ENCODE data around the gene TOR4A. TPM values are rescaled to one million over a fixed set of nuclear protein-coding genes. Genes with fewer than 3 reads are reported as not detected.

The TOR4A gene
- total RNA-seq, 6 experiments from 2014 or later: 58.4 to 76.2 (median 62.2) TPM

- no peak for TF ChIP-seq CTCF (IDR thresholded peaks at IDR 0.05)
- no peak overlapping the region for H3K27ac Mint-ChIP-seq
- no peak overlapping the region for H3K4me3 Mint-ChIP-seq
- no peak for DNase-seq
- no peaks in the 10 kb centered on the region for H3K9me3 Mint-ChIP-seq
- H3K36me3 Mint-ChIP-seq (ENCODE audit: low read depth): no peaks in the 10 kb centered on the region
- no peaks in the 10 kb centered on the region for H3K27me3 Mint-ChIP-seq (ENCODE audit: insufficient read depth)
- no peaks in the 10 kb centered on the region for H3K4me1 Mint-ChIP-seq (ENCODE audit: low read depth)
Observed at GRCh38 chr9:137233143-137233980, 44.2 kb upstream of the TOR4A start.

GRCh38 chr9:137234055-137234697, 43.4 kb upstream of the TOR4A start:
- Mint-ChIP-seq H3K36me3 (ENCODE audit: low read depth) (no peaks in the 10 kb centered on the region), H3K4me1 (ENCODE audit: low read depth) (peaks cover 6% of the 10 kb centered on the region), H3K9me3 (no peaks in the 10 kb centered on the region), H3K27ac (no peak overlapping the region), H3K4me3 (no peak overlapping the region), H3K27me3 (ENCODE audit: insufficient read depth) (no peaks in the 10 kb centered on the region)
- TF ChIP-seq CTCF (IDR thresholded peaks at IDR 0.05): no peak
- DNase-seq: no peak

- peaks cover 7% of the 10 kb centered on the region for H3K4me1 Mint-ChIP-seq (ENCODE audit: low read depth)
- no peak for TF ChIP-seq CTCF (IDR thresholded peaks at IDR 0.05)
- no peaks in the 10 kb centered on the region for H3K9me3 Mint-ChIP-seq
- no peak for DNase-seq
- no peaks in the 10 kb centered on the region for H3K36me3 Mint-ChIP-seq (ENCODE audit: low read depth)
- H3K27me3 Mint-ChIP-seq (ENCODE audit: insufficient read depth): no peaks in the 10 kb centered on the region; the same call in 1 of the 2 replicates
- H3K27ac Mint-ChIP-seq: no peak overlapping the region
- no peak overlapping the region for H3K4me3 Mint-ChIP-seq
Observed at GRCh38 chr9:137234758-137235423, 42.6 kb upstream of the TOR4A start.

GRCh38 chr9:137235424-137236237, 41.9 kb upstream of the TOR4A start:
- Mint-ChIP-seq H3K27me3 (ENCODE audit: insufficient read depth) (no peaks in the 10 kb centered on the region; the same call in 1 of the 2 replicates), H3K4me3 (no peak overlapping the region), H3K9me3 (no peaks in the 10 kb centered on the region), H3K36me3 (ENCODE audit: low read depth) (no peaks in the 10 kb centered on the region), H3K27ac (no peak overlapping the region), H3K4me1 (ENCODE audit: low read depth) (peaks cover 7% of the 10 kb centered on the region)
- TF ChIP-seq CTCF (IDR thresholded peaks at IDR 0.05): no peak
- no peak for DNase-seq
